Cardiac septum (tissue), 1 donor: ENCODE results near the gene CDK6. TPM values are rescaled to one million over a fixed set of nuclear protein-coding genes. Genes with fewer than 3 reads are reported as not detected.

Experiments
- DNase-seq: peaks from one replicate; pipeline ENCODE4 v3.0.0-alpha.2; 2020; ENCODE audit warnings: low spot score
- intact Hi-C: fragments of 100-400 bp; cut with DNase I; formaldehyde crosslinking; loops from one replicate; pipeline ENCODE4 v1.14.0; 2022
- total RNA-seq: library from RNA; stranded (reverse); fragmentation: NEBNext Ultra II Directional; extraction: Animal tissue kit (Norgen Biotek cat#: 25700); gene quantifications from one replicate; pipeline ENCODE4 v1.2.1, GENCODE V29; 2021
- donor health status: DM: no; HTN: no; CAD: no.

Gene CDK6
- total RNA-seq, 1 donor from 2014 or later: 12.4 TPM

- no peak for DNase-seq
- intact Hi-C loops: no loop called here
Measured at GRCh38 chr7:92725161-92725925, 111.0 kb downstream of the CDK6 start.

GRCh38 chr7:92723943-92724342 lies 112.4 kb downstream of the CDK6 start:
- intact Hi-C loops: loop anchor here (5.0 kb wide), 1 partner anchor 58 kb away; no protein-coding TSS in a partner anchor
- no peak for DNase-seq

GRCh38 chr7:92723205-92723604 lies 113.2 kb downstream of the CDK6 start:
- intact Hi-C loops: loop anchor here (5.0 kb wide), 1 partner anchor 59 kb away; no protein-coding TSS in a partner anchor
- no peak for DNase-seq

- DNase-seq: no peak
- intact Hi-C loops: loop anchor here (5.0 kb wide), 1 partner anchor 60 kb away; no protein-coding TSS in a partner anchor
Measured at GRCh38 chr7:92722541-92722940, 113.8 kb downstream of the CDK6 start.

GRCh38 chr7:92720604-92721350 lies 115.6 kb downstream of the CDK6 start:
- DNase-seq: no peak
- intact Hi-C loops: loop anchor here (5.0 kb wide), 1 partner anchor 62 kb away; no protein-coding TSS in a partner anchor

- intact Hi-C loops: loop anchor here (5.0 kb wide), 1 partner anchor 114 kb away; no protein-coding TSS in a partner anchor
- no peak for DNase-seq
Measured at GRCh38 chr7:92717993-92718716, 118.2 kb downstream of the CDK6 start.

- no peak for DNase-seq
- intact Hi-C loops: loop anchor here (5.0 kb wide), 1 partner anchor 115 kb away; no protein-coding TSS in a partner anchor
Measured at GRCh38 chr7:92717623-92717992, 118.8 kb downstream of the CDK6 start.

- DNase-seq: no peak
- intact Hi-C loops: loop anchor here (5.0 kb wide), 1 partner anchor 115 kb away; no protein-coding TSS in a partner anchor
Measured at GRCh38 chr7:92716825-92717580, 119.4 kb downstream of the CDK6 start.

GRCh38 chr7:92715963-92716362 lies 120.4 kb downstream of the CDK6 start:
- intact Hi-C loops: loop anchor here (5.0 kb wide), 1 partner anchor 116 kb away; no protein-coding TSS in a partner anchor
- DNase-seq: no peak

GRCh38 chr7:92714767-92715166 lies 121.6 kb downstream of the CDK6 start:
- intact Hi-C loops: loop anchor here (5.0 kb wide), 1 partner anchor 118 kb away; no protein-coding TSS in a partner anchor
- DNase-seq: no peak

GRCh38 chr7:92714280-92714679 lies 122.1 kb downstream of the CDK6 start:
- no peak for DNase-seq
- intact Hi-C loops: no loop called here

GRCh38 chr7:92709912-92710311 lies 126.5 kb downstream of the CDK6 start:
- DNase-seq: no peak
- intact Hi-C loops: no loop called here

GRCh38 chr7:92709150-92709549 lies 127.2 kb downstream of the CDK6 start:
- no peak for DNase-seq

GRCh38 chr7:92708111-92709042 lies 128.0 kb downstream of the CDK6 start:
- intact Hi-C loops: no loop called here
- no peak for DNase-seq

More at GRCh38 chr7:92709150-92709549, 127.2 kb downstream of the CDK6 start:
- intact Hi-C loops: no loop called here

GRCh38 chr7:92707435-92707834 lies 128.9 kb downstream of the CDK6 start:
- no peak for DNase-seq
- intact Hi-C loops: no loop called here

GRCh38 chr7:92706563-92706962 lies 129.8 kb downstream of the CDK6 start:
- intact Hi-C loops: no loop called here
- DNase-seq: no peak

GRCh38 chr7:92705831-92706230 lies 130.5 kb downstream of the CDK6 start:
- no peak for DNase-seq
- intact Hi-C loops: no loop called here

- DNase-seq: no peak
- intact Hi-C loops: no loop called here
Measured at GRCh38 chr7:92704858-92705257, 131.5 kb downstream of the CDK6 start.
